Measurements from ENCODE around the gene TCF15.

TCF15 gene, protein sequence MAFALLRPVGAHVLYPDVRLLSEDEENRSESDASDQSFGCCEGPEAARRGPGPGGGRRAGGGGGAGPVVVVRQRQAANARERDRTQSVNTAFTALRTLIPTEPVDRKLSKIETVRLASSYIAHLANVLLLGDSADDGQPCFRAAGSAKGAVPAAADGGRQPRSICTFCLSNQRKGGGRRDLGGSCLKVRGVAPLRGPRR

DNA sequence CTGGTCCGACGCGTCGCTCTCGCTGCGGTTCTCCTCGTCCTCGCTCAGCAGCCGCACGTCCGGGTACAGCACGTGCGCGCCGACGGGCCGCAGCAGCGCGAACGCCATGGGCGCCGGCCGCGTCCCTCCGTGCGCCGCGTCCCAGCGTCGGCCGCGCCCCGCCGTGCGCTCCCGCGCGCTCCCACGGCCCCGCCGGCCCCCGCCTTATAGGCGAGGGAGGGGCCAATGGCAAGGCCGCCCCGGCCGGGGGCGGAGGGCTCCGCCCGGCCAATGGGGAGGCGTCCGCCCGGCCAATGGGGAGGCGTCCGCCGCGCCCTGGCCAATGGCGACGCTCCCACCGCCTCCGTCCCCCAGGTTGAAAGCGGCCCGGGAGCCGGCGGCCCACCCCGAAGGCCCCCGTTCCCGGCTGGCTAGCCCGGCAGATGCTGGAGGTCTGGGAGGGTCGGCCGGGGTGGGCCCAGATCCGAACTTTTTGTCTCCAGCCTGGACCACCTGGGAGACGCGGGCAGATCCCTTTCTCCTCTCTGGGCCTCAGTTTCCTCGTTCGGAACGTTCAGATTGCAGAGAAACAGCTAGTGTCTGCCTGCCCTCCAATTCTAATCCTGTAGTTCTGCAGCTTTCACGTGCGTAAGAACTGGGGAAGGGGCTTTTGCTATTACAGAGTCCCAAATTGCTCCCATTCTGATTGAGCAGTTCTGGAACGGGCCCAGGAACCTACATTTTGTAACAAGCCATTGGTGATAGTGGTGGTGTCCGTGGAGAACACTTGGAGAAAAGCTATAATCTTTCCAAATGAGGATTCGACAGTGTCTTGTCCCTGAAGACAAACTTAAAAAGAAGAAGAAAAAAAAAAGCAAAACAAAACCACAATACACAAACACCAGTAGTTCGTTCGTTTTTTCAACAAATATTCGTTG, at the start of gene TCF15:
TSS of gene TCF15 (minus strand) at position 180 of the 917 bp plus-strand sequence. CDS start at position 108, 72 bp downstream.
- no peak for DNase-seq

DNA sequence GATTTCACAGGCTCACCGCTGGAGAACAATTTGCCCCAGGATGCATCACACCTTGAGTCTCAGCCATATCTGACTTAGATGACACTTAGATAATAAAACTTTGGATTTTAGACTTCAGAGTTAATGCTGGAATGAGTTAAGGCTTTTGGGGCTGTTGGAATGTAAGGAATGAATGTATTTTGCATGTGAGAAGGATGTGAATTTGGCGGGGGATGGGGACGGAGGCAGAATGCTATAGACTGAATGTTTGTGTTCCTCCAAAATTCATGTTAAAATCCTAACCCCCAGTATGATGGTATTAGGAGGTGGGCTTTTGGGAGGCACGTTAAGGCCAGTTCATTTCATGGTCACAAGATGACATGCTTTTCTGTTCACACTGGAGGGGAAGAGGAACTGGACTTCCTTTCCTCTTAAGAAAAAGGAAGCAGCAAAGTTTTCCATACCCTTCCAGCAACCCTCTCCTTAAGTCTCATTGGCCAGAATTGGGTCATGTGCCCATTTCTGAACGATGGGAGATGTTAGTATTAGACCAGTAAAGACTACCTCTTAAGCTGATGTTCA, 48.7 kb upstream of the TCF15 start:
- DNase-seq = no peak

DNA sequence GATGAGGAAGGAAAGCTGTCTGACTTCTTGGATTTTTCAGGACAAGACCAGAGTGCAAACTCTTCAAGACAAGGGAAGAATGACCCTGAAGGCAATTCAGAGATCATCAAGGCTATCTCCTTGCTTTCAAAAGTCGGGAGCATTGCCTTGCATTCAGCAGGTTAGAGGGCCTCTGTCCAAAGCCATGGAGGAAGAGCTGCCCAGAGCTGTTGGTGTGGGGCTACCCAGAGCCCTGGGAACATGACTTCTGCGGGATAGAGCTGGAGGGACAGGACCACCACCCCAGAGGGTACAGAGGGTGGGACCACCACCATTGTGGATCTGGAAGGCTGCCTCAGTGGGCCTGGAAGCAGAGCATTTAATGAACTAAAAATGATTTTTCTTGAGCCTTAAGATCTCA, 48.1 kb upstream of the TCF15 start:
- DNase-seq = no peak

DNA sequence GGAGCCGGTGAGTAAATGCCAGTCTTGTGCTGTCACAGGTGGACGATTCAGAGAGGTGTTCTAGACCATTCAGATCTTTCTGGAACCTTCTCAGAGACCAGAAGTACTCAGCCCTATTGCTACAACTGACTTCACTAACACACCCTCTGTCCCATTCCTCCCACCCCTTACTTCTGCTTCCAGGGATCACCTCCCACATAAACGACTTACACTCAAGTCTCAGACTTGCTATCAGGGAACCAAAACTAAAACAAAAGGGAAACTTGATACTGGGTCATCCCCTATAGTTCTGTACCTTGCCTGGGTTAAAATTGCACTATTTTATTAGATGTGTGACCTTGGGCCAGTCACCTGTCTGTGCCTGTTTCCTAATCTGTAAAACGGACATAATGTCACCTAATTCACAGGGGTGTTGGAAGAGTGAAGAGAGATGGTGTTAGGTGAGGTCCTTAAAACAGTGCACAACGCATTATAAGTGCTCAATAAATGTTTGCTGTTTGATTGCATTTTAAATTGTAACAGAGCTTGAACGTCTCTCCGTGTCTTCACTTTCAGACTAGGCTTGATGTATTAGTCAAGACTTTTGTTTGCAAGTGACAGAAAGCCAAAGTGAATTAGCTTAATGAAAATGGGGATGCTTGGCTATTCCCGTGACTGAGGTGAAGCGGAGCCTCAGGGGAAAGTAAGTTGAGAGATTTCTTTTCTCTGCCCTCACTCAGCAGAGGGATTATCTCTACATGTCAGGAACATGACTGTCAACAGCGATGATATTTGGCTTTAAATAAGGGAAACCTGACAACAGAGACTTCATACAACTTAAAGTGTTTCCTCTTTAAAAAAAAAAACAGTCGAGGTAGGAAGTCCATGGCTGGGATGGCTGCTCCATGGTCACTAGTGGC, 45.9 kb upstream of the TCF15 start:
- no peak for DNase-seq

DNA sequence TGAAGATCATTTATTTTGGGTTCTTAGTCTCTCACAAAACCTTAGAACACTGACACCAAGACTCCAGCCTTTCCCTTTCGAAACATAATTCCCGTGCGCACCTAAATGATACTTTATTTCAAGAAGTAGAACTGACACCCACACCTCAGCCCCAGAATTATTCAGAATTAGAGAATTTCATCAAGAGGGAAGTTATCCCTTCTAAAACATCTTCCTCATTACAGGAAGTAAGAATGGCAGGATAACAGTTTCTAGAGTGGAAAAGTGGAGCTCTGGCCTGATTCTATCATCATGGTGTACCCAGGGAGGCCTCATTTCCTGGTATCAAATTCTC, 44.3 kb upstream of the TCF15 start:
- no peak for DNase-seq

DNA sequence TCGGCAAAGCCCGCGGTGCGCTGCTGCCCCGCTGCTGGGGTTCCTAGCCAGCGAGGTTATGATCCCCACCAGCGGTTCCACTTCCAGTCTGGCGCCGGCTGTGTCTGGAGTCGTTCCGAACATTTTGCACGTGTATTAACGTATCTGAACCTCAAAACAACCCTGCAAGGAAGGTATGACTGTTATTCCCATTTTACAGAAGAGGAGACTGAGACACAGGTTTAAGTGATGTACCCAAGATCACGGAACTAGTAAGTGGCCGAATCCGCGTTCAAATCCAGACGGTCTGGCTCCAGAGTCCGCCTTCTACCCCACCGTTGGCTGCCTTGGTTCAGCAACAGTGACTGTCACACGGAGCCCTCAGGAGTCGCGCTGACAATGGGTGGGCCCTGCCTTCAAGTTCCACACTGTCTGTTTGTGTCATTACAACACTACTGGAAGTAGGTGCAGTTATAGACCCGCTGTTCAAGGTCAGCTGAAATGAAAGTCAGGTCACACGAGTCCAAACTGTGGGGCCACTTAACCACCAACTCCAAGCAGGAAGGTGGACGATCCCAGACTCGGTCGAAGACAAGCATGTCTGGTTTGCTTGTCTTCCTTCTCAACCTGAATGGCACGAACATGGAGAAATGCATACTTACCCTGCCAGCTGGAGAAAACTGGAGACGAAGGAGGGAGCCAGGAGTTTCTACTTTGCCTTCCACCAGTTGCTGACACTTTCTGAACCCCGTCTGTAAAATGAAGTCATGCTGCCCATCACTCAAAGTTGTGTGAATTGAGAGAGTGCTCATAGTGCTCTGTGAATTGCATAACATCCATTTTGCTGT, 43.7 kb upstream of the TCF15 start:
- no peak for DNase-seq

DNA sequence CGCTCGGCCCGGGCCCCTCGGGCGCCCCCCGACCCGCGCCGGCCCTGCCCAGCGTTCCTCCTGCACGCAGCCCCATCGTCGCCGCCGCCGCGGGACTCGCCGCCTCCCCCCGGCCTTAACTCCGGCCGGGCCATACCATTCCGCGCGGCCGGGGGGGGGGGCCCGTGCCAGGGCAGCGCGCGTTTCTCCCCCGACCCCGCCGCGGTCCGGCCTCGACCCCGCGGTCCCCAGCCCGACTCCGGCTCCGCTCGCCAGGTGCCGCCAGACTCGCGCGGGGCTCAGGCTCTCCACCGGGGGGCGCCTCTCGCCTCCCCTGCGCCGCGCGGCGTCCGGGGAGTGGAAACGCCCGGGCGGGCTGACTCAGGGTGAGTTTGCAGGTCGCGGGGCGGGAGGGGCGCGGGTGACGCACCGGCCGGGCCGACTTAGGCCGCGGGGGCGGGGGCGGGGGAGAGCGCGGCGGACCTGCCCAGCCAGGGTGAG, 43.0 kb upstream of the TCF15 start, which contains the start of gene SRXN1:
TSS of gene SRXN1 (minus strand) at position 91 of the 480 bp plus-strand sequence. CDS start at position 76, 15 bp downstream.
- DNase-seq = peak; percentile 12

DNA sequence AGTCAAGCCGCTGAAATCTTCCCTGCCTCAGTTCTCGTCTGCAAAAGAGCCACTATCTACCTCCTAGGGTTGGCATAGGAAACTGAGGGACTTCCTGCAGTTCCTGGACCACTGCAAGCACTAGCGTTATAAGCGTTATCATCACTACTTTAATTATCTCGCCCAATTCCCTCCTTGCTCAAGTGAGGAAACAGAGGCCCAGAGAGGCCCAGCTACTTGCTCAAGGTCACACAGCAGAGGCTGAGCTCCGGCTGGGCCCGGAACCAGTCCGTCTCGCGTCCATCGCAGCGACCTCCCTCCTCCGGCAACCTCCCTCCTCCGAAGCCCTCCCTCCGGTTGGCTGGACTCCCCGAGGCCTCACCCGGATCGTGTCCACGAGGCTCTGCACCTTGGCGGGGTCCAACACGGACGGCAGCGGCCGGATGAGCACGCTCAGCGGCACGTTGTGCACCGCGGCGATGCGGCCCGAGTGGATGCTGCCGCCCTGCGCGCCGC, 42.6 kb upstream of the TCF15 start:
- DNase-seq = no peak

DNA sequence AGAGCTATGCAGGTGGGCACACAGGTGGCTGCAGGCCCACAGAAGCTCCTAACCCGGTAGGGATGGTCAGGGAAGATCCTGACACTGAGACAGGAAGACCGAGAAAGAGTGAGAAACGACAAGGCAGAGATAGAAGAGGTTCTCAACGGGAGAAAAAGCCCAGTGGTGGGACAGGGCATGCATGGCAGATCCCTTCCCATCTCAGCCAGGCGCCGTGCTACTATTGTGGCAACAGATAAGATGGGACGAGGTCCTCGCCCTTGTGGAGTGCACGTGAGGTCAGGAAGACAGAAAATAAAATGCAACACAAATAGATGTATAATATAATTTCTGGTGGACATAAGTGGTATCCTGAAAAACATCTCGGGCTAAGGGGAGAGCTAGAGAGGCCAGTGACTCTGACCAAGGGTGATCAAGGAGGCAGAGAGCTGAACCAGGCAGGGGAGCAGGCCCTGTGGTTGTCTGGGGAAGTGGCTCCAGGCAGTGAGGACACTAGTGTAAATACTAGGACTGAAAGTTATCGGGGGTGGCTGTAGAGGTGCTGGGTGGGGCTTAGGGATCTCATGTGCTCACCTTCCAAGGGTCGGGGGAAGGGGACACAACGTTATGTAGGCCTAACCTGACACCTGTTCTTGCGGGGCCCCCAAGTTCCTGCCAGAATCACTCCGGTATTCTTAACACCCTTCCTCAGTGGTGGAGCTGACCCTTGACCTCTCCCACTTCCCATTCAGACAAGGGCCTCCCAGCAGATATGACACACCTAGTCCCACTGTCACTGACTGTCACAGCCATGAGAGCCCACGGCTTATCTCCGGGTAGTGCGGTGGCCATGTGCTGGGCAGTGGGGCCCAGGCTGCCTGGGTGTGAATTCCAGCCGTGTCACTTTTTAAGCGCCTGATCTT, 41.9 kb upstream of the TCF15 start:
- DNase-seq = no peak

DNA sequence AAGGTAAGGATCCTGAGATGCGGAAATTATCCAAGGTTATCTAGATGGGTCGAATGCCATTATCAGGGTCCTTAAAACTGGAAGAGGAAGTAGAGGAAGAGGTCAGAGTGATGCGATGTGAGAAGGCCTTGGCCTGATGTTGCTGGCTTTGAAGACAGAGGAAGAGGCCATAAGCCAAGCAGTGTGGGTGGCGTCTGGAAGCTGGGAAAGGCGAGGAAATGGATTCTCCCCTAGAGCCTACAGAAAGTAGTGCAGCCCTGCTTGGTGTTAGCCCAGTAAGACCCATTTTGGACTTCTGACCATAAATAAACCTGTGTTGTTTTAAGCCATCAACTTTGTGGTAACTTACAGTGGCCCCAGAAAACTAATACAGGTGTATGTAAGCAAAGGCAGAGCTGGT, 40.8 kb upstream of the TCF15 start:
- DNase-seq = no peak

DNA sequence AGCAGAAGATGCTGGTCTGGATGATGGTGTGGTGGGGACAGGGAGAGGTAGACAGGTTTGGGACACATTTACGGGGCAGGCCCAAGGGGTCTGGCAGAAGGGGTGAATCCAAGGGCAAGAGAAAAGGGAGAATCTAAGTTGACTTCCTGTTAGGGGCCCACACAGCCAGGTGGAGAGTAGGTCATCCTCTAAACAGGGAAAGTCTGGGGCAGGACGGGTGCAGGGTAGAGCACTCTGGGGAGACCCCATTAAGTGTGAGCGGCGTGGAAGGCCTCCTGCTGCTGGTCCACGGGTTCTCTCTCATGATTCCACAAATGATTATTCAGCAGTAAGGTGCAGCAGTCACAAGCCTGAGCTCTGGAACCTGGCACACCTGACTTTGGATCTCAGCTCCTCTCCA, 40.2 kb upstream of the TCF15 start:
- no peak for DNase-seq

DNA sequence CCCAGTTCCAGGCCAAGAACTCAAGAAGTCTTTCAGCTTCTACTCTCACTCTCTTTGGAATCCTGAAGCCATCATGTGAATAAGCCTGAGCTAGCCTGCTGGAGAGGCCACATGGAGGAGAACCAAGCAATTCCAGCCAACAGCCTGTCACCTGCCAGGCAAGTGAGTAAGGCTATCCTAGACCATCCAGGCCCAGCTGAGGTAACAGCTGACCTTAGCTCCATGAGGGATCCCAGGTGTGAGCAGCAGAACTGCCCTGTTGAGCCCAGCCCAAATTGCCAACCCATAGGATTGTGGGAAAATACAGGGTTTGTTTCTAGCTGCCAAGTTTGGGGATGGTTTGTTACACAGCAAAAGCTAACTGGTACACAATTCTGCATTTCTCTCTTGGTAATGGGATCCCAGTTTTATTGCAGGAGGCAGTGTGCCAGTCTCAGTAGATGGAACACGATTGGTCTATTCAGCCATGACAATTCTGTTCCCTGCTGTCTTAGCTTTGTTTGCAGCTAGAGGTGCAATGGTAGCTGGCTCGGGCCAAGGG, 37.4 kb upstream of the TCF15 start:
- DNase-seq = no peak

DNA sequence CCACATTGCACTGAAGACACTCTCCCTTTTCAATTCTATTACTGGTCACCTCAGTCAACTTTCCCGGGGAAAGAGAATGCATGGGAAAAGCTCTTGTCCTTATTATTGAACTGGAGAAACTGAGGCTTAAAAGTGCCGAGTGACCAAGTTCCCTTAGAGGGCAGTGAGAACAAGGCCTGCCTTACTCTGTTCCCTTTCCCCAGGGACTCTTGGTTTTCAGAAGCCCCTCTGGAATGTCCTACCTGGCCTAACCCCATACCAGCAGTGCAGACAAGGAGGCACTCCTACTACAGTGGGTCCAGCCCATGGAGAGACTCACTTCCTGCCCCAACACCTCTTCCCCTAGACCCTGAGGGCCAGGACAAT, 36.7 kb upstream of the TCF15 start:
- no peak for DNase-seq

DNA sequence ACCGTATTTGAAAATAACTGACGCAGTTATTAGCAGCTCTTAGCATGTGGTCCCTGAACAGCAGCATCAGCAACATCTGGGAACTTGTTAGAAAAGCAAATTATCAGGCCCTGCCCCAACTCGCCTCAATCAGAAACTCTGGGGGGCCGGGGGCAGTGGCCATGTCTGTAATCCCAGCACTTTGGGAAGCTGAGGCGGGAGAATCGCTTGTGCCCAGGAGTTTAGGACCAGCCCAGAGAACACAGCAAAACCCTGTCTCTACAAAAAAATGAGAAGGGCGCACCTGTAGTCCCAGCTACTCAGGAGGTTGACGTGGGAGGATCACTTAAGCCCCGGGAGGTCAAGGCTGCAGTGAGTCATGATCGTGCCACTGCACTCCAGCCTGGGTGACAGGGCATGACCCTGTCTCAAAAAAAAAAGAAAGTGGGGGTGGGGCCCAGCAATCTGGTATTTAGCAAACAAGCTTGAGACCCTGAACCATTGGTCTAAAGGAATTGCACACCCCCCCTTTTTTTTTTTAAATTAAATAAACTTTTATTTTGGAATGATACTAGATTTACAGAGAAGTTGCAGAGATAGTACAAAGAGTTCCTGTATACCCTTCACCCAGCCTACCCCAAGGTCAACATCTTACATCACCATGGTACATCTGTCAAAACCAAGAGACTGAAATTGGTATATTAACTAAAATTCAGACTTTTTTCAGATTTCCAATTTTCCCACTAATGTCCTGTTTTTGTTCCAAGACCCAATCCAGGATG, 36.2 kb upstream of the TCF15 start:
- no peak for DNase-seq

DNA sequence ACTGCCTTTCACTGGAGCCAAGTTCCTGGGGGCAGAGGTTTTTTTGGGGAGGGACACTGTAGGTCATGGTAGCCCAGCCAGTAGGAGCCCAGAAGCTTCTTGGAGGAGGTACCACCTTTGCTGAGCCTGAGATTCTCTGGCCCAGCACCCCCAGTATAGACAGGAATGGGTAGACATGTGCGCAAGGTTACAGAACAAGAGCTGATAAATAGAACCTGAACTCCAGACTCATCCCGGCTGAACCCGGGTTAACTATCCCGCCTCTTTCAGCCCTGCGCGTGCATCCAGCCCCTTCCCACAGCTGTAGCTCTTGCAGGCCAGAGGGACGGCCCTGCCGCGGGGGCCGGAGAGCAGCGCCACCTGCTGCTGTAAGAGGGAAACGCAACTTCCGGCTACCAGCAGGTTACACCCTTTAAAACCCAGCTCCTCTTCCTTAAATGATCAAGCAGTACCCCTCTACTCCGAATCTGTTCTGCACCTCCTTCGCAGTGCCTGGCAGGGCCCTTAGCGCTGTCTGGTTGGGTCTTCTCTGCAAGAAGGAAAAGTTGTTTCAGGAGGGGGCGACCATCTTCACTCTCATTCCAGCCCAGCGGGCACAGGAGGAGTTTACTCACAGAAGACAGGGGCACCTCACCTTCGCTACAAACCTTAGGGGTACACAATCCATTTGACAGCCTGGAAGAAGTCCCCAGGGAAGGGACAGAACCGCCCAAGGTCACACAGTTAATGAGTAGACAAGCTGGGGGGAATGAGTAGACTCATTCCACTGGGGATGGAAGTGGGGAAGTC, 35.4 kb upstream of the TCF15 start:
- peak; percentile 62 for DNase-seq

DNA sequence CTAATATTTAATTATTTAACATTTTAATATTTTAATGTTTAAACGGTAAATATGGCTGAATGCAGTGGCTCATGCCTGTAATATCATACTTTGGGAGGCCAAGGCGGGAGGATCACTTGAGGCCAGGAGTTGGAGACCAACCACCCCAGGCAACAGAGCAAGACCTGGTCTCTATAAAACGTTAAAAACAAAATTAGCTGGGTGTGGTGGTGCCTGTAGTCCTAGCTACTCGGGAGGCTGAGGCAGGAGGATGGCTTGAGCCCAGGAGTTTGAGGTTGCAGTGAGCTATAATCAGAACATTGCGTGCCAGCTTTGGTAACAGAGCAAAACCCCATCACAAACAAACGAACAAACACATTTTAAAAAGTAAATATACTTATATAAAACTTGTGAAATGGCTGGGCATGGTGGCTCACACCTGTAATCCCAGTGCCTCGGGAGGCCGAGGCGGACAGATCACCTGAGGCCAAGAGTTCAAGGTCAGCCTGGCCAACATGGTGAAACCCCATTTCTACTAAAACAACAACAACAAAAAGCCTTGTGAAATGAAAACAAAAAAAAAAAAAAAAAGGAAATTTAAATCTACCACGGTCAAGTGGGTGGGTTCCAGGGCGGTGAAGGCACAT, 34.7 kb upstream of the TCF15 start:
- DNase-seq = no peak

DNA sequence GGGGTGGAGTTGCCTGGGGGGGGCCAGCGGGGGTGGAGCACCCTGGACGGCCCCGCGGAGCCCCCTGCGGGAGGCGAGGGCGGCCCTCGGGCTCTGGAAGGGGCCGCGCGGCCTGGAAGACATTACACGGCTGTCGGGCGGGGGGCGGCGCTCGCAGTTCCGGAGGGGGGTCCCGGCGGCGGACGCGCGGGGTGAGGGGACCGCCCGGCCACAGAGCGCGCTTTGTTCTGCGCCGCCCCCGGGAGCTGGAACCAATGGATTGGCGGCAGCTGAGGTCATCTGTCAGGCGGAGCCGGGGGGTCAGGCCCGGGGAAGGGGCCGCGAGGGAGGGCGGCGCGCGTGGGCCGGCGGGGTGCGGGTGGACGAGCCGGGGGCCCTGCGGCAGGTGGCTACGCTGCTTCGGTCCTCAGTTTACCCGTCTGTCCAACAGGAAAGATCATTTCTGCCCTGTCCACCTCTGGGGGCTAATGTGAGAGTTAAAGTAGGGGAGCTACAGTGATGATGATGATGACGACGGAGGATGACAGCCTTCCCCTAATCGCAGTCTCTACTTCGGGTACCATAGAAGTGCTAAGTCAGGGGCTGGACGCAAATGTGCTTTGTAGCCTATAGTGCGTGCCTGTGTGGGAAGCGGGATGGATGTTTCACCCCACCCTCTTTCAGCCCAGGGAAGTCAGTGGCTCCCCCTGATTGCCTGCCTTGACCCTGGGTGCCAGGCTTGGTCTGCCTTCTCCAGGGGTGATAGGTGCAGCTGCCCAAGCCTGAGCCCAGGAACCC, 32.5 kb upstream of the TCF15 start:
- no peak for DNase-seq
